Stimulated activated CD4-positive, alpha-beta T cell treated with anti-CD3 and anti-CD28 coated beads, Interleukin-2, amount 100 ng/mL, for 24 hours (primary cell): Measurements from ENCODE around the gene ONECUT2.

Experiments
- DNase-seq, 2 donors: peaks; one replicate each; pipeline ENCODE4 v3.0.0-alpha.2; 2020

Gene ONECUT2

GRCh38 chr18:57533006-57533867, 98.1 kb downstream of the ONECUT2 start:
- DNase-seq = no peak

GRCh38 chr18:57533868-57534510, 98.8 kb downstream of the ONECUT2 start:
- no peak for DNase-seq

GRCh38 chr18:57534511-57534909, 99.3 kb downstream of the ONECUT2 start:
- DNase-seq = no peak

GRCh38 chr18:57538614-57539013, 103.4 kb downstream of the ONECUT2 start:
- DNase-seq = no peak

- no peak for DNase-seq
These were observed 104.5 kb downstream of the ONECUT2 start for GRCh38 chr18:57539702-57540101.
